Right renal cortex interstitium (tissue), 3 donors: ENCODE measurements around the gene SORL1. TPM values are rescaled to one million over a fixed set of nuclear protein-coding genes. Genes with fewer than 3 reads are reported as not detected.

Experiments used
- DNase-seq, 3 donors: peaks; one replicate each; pipeline ENCODE4 v3.0.0-alpha.2; 2013; ENCODE audit warnings: low read depth in 3 of 3, low spot score in 2 of 3
- polyA plus RNA-seq, 3 donors: library from polyadenylated mRNA; unstranded; fragments of 120-200 nt; gene quantifications; one replicate each; pipeline ENCODE4 v1.2.1, GENCODE V29; 2013; ENCODE audit not compliant: insufficient read length in 3 of 3

The SORL1 gene
- polyA plus RNA-seq, 3 donors = 34.7 to 53.5 (median 36.9) TPM

GRCh38 chr11:121649798-121650197, 197.7 kb downstream of the SORL1 start:
- DNase-seq = no peak

- DNase-seq = no peak
Measured at GRCh38 chr11:121650351-121651256, 198.5 kb downstream of the SORL1 start.

GRCh38 chr11:121651257-121651605, 199.1 kb downstream of the SORL1 start:
- DNase-seq = no peak

- DNase-seq = no peak
Measured at GRCh38 chr11:121652971-121653370, 200.9 kb downstream of the SORL1 start.

- no peak for DNase-seq
Measured at GRCh38 chr11:121654259-121654842, 202.2 kb downstream of the SORL1 start.

GRCh38 chr11:121654843-121655536, 202.9 kb downstream of the SORL1 start:
- no peak for DNase-seq

GRCh38 chr11:121655537-121656327, 203.6 kb downstream of the SORL1 start:
- peak; percentile 80 to 89 (median 85) for DNase-seq

GRCh38 chr11:121656328-121657090, 204.4 kb downstream of the SORL1 start:
- no peak for DNase-seq

GRCh38 chr11:121657146-121657545, 205.0 kb downstream of the SORL1 start:
- no peak for DNase-seq

- no peak for DNase-seq
Measured at GRCh38 chr11:121659811-121660210, 207.7 kb downstream of the SORL1 start.

- no peak for DNase-seq
Measured at GRCh38 chr11:121661880-121662486, 209.9 kb downstream of the SORL1 start.

GRCh38 chr11:121664144-121664543, 212.0 kb downstream of the SORL1 start:
- DNase-seq = no peak

GRCh38 chr11:121665206-121665838, 213.2 kb downstream of the SORL1 start:
- DNase-seq = no peak

- no peak for DNase-seq
Measured at GRCh38 chr11:121667836-121668235, 215.7 kb downstream of the SORL1 start.

- DNase-seq = no peak
Measured at GRCh38 chr11:121669422-121669821, 217.3 kb downstream of the SORL1 start.

- no peak for DNase-seq
Measured at GRCh38 chr11:121670266-121670665, 218.2 kb downstream of the SORL1 start.

GRCh38 chr11:121670805-121671282, 218.7 kb downstream of the SORL1 start:
- no peak for DNase-seq

- DNase-seq = peak in 2 of 3 donors; percentile 56 to 65
Measured at GRCh38 chr11:121671283-121672168, 219.4 kb downstream of the SORL1 start.
